AG04450 (cell line): ENCODE results near the gene CPNE2. TPM values are rescaled to one million over a fixed set of nuclear protein-coding genes. Genes with fewer than 3 reads are reported as not detected.

Experiments
- CTCF ChIA-PET: fragments of 300-600, 350-600 bp; formaldehyde crosslinking; extraction: SDS; loops from one replicate; lab custom pipeline; 2022; ENCODE audit warnings: antibody characterized with exemption, inconsistent platforms; lab: Charles Lee
- POLR2A ChIA-PET: fragments of 350-600 bp; formaldehyde crosslinking; extraction: SDS; loops from one replicate; lab custom pipeline; 2021; ENCODE audit warnings: antibody characterized with exemption, inconsistent platforms; lab: Yijun Ruan, JAX
- DNase-seq: peaks from one replicate; pipeline ENCODE4 v3.0.0-alpha.2; 2011; ENCODE audit warnings: low read depth, low spot score
- H3K27ac ChIP-seq: one replicate; pipeline ENCODE4 v1.5.1; 2012; ENCODE audit warnings: low read depth, low read length, control low read depth
- H3K27me3 ChIP-seq: one replicate; pipeline ENCODE4 v1.6.0; 2012; ENCODE audit warnings: low read length; ENCODE audit not compliant: control insufficient read depth, insufficient read depth
- H3K4me3 ChIP-seq: 2 replicates; pipeline ENCODE4 v1.5.1; 2011; ENCODE audit warnings: mild to moderate bottlenecking, low read depth, low read length, control low read depth
- H3K9me3 ChIP-seq: 2 replicates; pipeline ENCODE4 v1.5.1; 2012; ENCODE audit warnings: low read length; ENCODE audit not compliant: control insufficient read depth, insufficient read depth
- polyA plus RNA-seq: library from polyadenylated mRNA; depleted of rRNA; stranded (reverse); fragments of >200 nt; gene quantifications from 2 replicates; pipeline ENCODE4 v1.2.3, GENCODE V29; 2011
- TF ChIP-seq, protein P1 (sequence below): IDR thresholded peaks from 2 replicates; pipeline ENCODE4 v1.5.1; 2011; ENCODE audit warnings: low read depth, low read length, control low read depth, inconsistent platforms

Gene CPNE2
- polyA plus RNA-seq, 1 experiment: 26.2 TPM

DNA sequence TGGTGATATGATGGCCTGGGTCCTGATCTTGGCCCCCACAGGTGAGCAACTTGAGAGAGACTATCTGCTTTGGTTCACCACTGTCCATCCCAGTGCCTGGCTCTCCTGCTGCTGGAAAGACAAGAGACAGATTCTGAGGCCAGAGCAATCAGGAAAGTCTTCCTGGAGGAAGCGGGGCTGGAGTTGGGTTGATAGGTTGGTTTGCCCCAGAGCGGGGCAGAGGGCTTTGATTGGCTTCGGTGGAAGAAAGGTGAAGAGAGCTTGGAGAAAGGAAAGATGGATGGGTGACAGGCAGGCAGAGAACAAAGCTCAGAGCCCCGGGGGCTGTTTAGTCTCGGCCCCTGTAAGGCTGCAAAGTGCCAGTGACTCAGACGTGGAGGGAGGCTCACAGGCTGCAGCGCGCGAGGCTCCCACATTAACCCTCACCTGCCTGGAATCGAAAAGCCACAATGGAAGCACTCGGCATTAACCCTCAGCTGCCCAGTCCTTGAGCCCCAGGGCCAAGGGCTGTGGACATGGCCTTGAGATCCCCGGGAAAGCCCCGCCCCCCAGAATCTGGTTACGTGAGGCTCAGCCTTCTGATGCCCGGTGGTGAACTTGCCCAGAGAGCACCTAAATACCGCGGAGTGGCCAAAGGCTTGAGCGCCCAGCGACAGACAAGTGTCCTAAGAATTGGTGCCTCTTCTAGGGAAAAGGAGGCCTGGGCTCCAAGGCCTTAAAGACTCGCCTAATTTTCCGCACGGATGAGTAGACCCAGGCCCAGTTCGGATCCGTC lies 996 bp upstream of the CPNE2 start:
- no peak for DNase-seq
- CTCF ChIA-PET: interaction anchor here (0.6 to 2.9 kb wide), 14 partner anchors 8 to 333 kb away, joined by 3 to 29 read pairs (median 6); no protein-coding TSS in a partner anchor
- no peaks in the 10 kb centered on the region for H3K9me3 ChIP-seq
- H3K27me3 ChIP-seq: no peaks in the 10 kb centered on the region
- H3K4me3 ChIP-seq: peak overlapping the region; percentile 68
- POLR2A ChIA-PET: interaction anchor here (0.6 to 0.8 kb wide), 2 partner anchors 60 to 81 kb away, joined by 3 to 4 read pairs; no protein-coding TSS in a partner anchor
- TF ChIP-seq, protein P1, sequence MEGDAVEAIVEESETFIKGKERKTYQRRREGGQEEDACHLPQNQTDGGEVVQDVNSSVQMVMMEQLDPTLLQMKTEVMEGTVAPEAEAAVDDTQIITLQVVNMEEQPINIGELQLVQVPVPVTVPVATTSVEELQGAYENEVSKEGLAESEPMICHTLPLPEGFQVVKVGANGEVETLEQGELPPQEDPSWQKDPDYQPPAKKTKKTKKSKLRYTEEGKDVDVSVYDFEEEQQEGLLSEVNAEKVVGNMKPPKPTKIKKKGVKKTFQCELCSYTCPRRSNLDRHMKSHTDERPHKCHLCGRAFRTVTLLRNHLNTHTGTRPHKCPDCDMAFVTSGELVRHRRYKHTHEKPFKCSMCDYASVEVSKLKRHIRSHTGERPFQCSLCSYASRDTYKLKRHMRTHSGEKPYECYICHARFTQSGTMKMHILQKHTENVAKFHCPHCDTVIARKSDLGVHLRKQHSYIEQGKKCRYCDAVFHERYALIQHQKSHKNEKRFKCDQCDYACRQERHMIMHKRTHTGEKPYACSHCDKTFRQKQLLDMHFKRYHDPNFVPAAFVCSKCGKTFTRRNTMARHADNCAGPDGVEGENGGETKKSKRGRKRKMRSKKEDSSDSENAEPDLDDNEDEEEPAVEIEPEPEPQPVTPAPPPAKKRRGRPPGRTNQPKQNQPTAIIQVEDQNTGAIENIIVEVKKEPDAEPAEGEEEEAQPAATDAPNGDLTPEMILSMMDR: 0 out of 2 replicates have a peak, but pooled peaks have one; percentile 3
- H3K27ac ChIP-seq: no peak overlapping the region

DNA sequence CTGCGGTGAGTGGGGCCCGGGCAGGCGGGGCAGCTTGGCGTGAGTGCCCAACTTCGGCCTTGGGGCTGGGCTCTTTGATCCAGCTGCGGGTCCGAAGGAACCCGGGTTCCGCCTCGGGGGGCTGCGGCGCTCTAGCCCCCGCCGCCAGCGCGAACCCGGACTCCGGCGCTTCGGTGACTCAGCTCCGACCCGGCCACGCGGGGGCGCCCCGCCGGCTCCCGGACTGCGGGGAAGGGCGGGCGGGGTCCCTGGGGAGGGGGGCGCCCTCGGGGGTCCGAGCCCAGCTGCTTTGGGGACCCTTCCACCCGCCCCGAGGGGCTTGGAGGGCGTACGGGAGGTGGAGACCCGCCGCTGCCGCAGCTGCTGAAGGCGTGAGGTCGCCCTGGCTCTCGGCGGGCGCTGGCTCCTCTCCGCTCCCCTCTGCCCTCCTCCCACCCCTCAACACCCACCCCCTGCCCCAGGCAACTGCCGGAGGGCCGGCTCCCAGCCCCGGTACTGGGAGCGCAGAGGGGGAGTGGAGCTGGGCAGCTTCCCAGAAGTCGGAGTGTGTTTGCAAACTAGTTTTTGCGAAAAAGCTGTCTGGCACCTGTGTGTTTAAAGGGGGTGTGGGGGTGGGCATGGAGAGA lies 516 bp downstream of the CPNE2 start:
- TF ChIP-seq, protein P1: peak; percentile 47
- Histone ChIP-seq H3K4me3 (peak overlapping the region; percentile 68), H3K27ac (no peak overlapping the region), H3K9me3 (no peaks in the 10 kb centered on the region), H3K27me3 (no peaks in the 10 kb centered on the region)
- POLR2A ChIA-PET: interaction anchor here (1.0 to 1.7 kb wide), 2 partner anchors 29 to 93 kb away, joined by 4 read pairs; partner anchors contain the start of gene PSME3IP1
- DNase-seq: no peak
- CTCF ChIA-PET: interaction anchor here (0.5 to 2.9 kb wide), 53 partner anchors 7 to 1048 kb away, joined by 3 to 29 read pairs (median 4); partner anchors contain the start of gene CETP

DNA sequence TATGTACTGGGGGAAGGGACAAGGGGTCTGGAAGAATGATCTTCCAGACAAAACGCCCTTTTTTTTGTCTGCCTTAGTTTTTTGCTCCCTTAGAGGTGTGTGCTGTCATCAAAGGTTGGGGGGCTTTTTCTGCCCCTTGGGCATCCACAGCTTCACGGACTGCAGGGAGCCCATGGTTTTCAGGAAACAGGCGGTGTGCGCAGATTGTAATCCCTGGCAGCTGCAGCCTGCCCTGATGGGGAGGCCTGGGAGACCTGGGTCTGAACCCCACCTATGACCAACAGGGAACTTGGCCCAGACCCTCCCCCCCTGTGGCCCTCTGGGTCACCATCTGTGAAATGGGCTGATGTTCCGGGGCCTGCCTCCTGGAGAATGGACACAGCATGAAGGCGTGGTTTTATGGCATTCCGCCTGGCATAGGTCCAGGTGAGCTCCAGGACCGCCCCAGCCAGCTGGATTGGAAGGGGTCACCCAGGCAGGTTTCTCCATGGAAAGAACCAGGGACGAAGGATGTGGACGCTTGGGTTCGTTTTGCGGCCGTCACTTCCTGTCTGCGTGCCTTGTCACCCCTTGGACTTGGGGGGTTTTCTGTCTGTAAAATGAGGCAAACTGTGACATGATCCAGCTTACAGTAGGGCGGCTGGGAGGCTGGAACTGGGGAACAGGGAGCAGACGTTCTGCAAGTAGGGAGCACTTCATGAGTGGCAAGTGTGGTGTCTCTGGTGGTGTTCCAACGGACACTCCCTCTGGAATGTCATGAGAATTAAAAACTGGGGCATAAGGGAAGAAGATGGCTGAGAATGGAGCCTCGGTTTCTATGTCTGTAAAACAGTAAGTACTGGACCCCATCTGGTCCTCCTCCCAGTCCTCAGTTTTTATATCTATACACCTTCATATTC lies 1.5 kb downstream of the CPNE2 start:
- no peak for DNase-seq
- ChIA-PET CTCF (interaction anchor here (0.5 to 2.9 kb wide), 30 partner anchors 8 to 1047 kb away, joined by 3 to 29 read pairs (median 5); partner anchors contain the start of gene CETP), POLR2A (interaction anchor here (0.7 to 1.7 kb wide), 3 partner anchors 30 to 151 kb away, joined by 3 to 4 read pairs (median 4); partner anchors contain the start of gene PSME3IP1)
- Histone ChIP-seq H3K9me3 (no peaks in the 10 kb centered on the region), H3K4me3 (peak overlapping the region; percentile 68), H3K27me3 (no peaks in the 10 kb centered on the region), H3K27ac (no peak overlapping the region)
- TF ChIP-seq, protein P1: no peak

DNA sequence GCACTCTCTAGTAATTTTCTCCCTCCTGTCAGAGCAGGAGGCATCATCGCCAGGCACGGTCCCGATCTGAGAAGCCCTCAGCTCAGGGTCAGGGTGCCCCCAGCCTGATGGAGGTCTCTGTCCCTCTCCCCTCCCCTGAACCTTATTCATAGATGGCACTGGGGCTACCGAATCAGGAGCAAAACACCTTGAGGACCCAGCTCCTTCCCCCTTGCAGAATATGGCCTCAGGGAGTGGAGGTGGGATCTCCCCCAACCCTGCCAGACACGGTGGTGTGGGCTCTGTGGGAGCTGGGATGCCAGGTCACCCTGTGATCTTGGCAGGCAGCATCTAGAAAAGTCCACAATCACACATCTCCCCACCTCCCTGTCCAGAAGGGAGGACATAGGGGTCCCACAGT lies 2.5 kb downstream of the CPNE2 start:
- TF ChIP-seq, protein P1: no peak
- POLR2A ChIA-PET: no interaction called here
- H3K27ac ChIP-seq: no peak overlapping the region
- H3K9me3 ChIP-seq: no peaks in the 10 kb centered on the region
- DNase-seq: no peak
- no peaks in the 10 kb centered on the region for H3K27me3 ChIP-seq
- no peak overlapping the region for H3K4me3 ChIP-seq
- CTCF ChIA-PET: interaction anchor here (1.1 kb wide), 1 partner anchor 11 kb away, joined by 4 read pairs; no protein-coding TSS in a partner anchor
